ENCODE results near the gene CRYBA2.

The CRYBA2 gene

GRCh38 chr2:218992703-218993344 is 398 bp downstream of the CRYBA2 start:
- no peak overlapping the region for H3K4me3 ChIP-seq (ENCODE audit: low read depth, low read length)
- TF ChIP-seq CTCF (IDR thresholded peaks at IDR 0.05; ENCODE audit: borderline replicate concordance, insufficient read depth, low read depth, low read length) = no peak

- no peak overlapping the region for H3K4me3 ChIP-seq (ENCODE audit: low read depth, low read length)
- TF ChIP-seq CTCF (IDR thresholded peaks at IDR 0.05; ENCODE audit: borderline replicate concordance, insufficient read depth, low read depth, low read length) = no peak
Observed at GRCh38 chr2:218992196-218992595, 1.0 kb downstream of the CRYBA2 start.

- no peak overlapping the region for H3K4me3 ChIP-seq (ENCODE audit: low read depth, low read length)
- no peak for TF ChIP-seq CTCF (IDR thresholded peaks at IDR 0.05; ENCODE audit: borderline replicate concordance, insufficient read depth, low read depth, low read length)
Observed at GRCh38 chr2:218991674-218992168, 1.5 kb downstream of the CRYBA2 start.

- TF ChIP-seq CTCF (IDR thresholded peaks at IDR 0.05; ENCODE audit: borderline replicate concordance, insufficient read depth, low read depth, low read length) = no peak
- no peak overlapping the region for H3K4me3 ChIP-seq (ENCODE audit: low read depth, low read length)
Observed at GRCh38 chr2:218990612-218991011, 2.6 kb downstream of the CRYBA2 start.

- no peak overlapping the region for H3K4me3 ChIP-seq (ENCODE audit: low read depth, low read length)
Observed at GRCh38 chr2:218990052-218990451, 3.2 kb downstream of the CRYBA2 start.

GRCh38 chr2:218988650-218989049 is 4.6 kb downstream of the CRYBA2 start:
- no peak for TF ChIP-seq CTCF (IDR thresholded peaks at IDR 0.05; ENCODE audit: borderline replicate concordance, insufficient read depth, low read depth, low read length)
- no peak overlapping the region for H3K4me3 ChIP-seq (ENCODE audit: low read depth, low read length)

More at GRCh38 chr2:218990052-218990451, 3.2 kb downstream of the CRYBA2 start:
- no peak for TF ChIP-seq CTCF (IDR thresholded peaks at IDR 0.05; ENCODE audit: borderline replicate concordance, insufficient read depth, low read depth, low read length)

GRCh38 chr2:218988164-218988563 is 5.1 kb downstream of the CRYBA2 start:
- H3K4me3 ChIP-seq (ENCODE audit: low read depth, low read length) = no peak overlapping the region
- TF ChIP-seq CTCF (IDR thresholded peaks at IDR 0.05; ENCODE audit: borderline replicate concordance, insufficient read depth, low read depth, low read length) = no peak

Data from GM12875 (cell line).